ENCODE measurements around the gene GRM3. TPM values are rescaled to one million over a fixed set of nuclear protein-coding genes. Genes with fewer than 3 reads are reported as not detected.

GRM3 gene
- polyA plus RNA-seq, 1 experiment: not detected

DNA sequence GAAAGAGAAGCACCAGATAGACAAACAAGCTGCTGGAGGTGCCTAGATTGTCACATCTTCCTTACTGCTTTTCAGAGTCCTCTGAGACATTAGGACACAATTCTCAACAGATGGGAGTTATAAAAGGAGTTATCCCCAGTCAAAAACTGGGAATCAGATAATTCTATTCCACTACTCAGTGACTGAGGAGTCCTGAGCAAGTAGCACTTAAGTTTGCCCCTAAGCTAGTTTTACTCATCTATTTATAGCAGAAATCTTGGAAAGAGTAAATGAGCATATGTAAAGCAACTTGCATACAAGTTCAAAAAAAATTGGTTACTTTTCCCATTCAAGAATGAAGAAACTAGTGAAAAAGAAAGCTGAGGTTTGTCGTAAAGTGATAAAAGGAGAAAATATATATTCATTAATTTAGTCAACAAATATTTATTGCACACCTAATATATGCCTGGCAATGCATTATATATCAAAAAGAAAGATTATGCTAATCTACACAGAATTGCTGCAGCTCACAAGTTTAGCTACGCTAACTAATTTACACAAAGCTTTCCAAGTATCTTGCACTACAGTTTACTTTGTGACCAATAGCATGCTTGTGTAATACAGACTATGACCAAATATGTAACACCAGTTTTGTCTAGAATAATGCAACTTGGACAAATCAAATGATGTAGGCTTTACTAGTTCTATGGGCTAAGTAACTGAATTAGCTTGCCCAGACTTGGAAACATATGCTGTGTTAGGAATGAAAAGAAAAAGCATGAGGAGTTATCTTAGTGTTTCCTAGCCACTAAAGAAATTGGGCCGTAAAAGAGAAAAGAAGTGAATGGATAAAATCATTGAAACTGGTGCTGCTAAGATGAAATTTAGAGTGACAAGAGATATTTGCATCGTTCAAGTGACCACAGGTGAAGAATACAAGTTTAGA is 106.3 kb downstream of the GRM3 start:
- no peak overlapping the region for H3K4me3 ChIP-seq (ENCODE audit: low read depth, low read length)
- ChIA-PET CTCF (interaction anchor here (1.0 kb wide), 1 partner anchor 12 kb away, joined by 3 read pairs; no protein-coding TSS in a partner anchor), POLR2A (no interaction called here)
- TF ChIP-seq, protein P1, sequence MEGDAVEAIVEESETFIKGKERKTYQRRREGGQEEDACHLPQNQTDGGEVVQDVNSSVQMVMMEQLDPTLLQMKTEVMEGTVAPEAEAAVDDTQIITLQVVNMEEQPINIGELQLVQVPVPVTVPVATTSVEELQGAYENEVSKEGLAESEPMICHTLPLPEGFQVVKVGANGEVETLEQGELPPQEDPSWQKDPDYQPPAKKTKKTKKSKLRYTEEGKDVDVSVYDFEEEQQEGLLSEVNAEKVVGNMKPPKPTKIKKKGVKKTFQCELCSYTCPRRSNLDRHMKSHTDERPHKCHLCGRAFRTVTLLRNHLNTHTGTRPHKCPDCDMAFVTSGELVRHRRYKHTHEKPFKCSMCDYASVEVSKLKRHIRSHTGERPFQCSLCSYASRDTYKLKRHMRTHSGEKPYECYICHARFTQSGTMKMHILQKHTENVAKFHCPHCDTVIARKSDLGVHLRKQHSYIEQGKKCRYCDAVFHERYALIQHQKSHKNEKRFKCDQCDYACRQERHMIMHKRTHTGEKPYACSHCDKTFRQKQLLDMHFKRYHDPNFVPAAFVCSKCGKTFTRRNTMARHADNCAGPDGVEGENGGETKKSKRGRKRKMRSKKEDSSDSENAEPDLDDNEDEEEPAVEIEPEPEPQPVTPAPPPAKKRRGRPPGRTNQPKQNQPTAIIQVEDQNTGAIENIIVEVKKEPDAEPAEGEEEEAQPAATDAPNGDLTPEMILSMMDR (IDR thresholded peaks at IDR 0.05; ENCODE audit: insufficient read depth, low read depth, low read length): no peak
- no peak for DNase-seq (ENCODE audit: low read depth)
- no peaks in the 10 kb centered on the region for H3K27me3 ChIP-seq (ENCODE audit: control insufficient read depth, insufficient read depth, low read length)
- H3K36me3 ChIP-seq (ENCODE audit: control insufficient read depth, insufficient read depth, low read length): no peaks in the 10 kb centered on the region

DNA sequence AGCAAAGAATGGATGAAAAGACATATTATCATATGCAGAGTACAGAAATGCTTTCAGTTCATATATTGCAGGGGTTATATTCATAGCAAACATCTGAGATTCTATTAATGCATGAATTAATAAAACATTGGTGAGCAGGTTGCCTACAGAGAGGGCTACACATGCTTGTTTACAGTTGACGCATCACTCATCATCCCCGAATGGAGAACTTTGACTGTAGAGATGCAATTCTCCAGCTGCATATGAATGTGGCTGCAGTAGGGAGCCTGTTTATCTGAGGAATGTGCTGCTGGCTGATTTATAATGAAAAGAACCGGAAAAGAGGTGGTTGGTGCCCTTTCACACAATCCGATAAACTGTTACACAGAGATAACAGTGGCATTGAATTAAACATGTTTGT is 116.5 kb downstream of the GRM3 start:
- TF ChIP-seq, protein P1 (IDR thresholded peaks at IDR 0.05; ENCODE audit: insufficient read depth, low read depth, low read length): no peak
- H3K4me3 ChIP-seq (ENCODE audit: low read depth, low read length): no peak overlapping the region
- no peak for DNase-seq (ENCODE audit: low read depth)
- H3K27me3 ChIP-seq (ENCODE audit: control insufficient read depth, insufficient read depth, low read length): no peaks in the 10 kb centered on the region
- no peaks in the 10 kb centered on the region for H3K36me3 ChIP-seq (ENCODE audit: control insufficient read depth, insufficient read depth, low read length)
- CTCF ChIA-PET: no interaction called here
- POLR2A ChIA-PET: no interaction called here

DNA sequence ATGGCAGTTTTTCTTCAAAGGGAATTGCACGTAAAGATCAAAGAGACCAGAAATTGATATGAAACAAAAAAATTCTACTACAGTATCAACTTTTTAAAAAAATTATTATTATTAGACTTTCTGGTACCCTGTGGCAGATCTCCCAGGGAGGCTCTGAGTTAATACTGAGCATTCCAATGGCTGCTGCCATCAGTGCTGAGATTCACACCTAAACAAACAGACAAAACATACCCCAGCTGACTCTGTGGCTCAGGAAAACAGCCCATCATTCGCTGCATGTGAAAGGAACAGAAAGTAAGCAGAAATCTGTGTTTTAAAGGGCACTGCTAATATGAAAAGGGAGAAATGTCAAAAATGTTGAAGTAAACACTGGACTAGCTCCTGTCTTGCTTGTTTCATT is 118.4 kb downstream of the GRM3 start:
- no peak for DNase-seq (ENCODE audit: low read depth)
- CTCF ChIA-PET: no interaction called here
- no peaks in the 10 kb centered on the region for H3K36me3 ChIP-seq (ENCODE audit: control insufficient read depth, insufficient read depth, low read length)
- H3K4me3 ChIP-seq (ENCODE audit: low read depth, low read length): no peak overlapping the region
- no peaks in the 10 kb centered on the region for H3K27me3 ChIP-seq (ENCODE audit: control insufficient read depth, insufficient read depth, low read length)
- TF ChIP-seq, protein P1 (IDR thresholded peaks at IDR 0.05; ENCODE audit: insufficient read depth, low read depth, low read length): no peak
- POLR2A ChIA-PET: no interaction called here

DNA sequence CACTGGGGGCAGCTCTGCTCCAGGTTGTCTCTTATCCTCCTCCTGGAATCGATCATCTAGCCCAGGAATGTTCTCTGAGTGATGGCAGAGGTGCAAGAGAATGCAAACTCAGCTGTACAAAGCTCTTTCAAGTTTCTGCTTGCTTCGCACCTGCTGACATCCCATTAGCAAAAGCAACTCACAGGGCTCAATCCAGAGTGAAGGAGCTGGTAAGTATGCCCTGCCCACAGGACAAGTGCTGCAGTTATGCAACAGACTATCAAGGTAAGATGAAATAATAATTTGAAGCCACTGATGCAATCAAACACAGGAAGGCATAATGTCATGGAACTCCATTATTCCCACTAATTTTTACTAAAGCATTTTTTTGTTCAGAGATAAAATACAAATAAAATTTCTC is 122.2 kb downstream of the GRM3 start:
- no peaks in the 10 kb centered on the region for H3K36me3 ChIP-seq (ENCODE audit: control insufficient read depth, insufficient read depth, low read length)
- H3K4me3 ChIP-seq (ENCODE audit: low read depth, low read length): no peak overlapping the region
- ChIA-PET POLR2A (no interaction called here), CTCF (no interaction called here)
- TF ChIP-seq, protein P1 (IDR thresholded peaks at IDR 0.05; ENCODE audit: insufficient read depth, low read depth, low read length): no peak
- no peaks in the 10 kb centered on the region for H3K27me3 ChIP-seq (ENCODE audit: control insufficient read depth, insufficient read depth, low read length)
- no peak for DNase-seq (ENCODE audit: low read depth)

DNA sequence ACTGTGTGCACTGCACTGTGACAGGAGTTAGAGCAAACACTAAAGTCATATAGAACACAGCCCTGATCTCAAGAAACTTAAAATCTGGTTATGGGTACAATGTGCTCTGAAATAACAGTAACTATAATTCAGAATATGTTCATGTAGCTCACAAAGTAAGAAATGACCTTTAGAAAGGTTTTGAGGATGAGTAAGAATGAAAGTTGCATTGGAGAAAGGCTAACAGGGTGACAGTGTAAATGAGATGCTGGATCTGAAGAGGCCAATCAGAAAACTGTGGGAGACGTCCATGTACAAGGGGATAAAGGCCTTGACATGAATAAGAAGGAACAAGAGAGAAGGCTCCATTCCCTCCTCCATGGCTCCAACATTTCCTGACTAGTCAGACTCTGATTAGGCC is 124.7 kb downstream of the GRM3 start:
- TF ChIP-seq, protein P1 (IDR thresholded peaks at IDR 0.05; ENCODE audit: insufficient read depth, low read depth, low read length): no peak
- H3K27me3 ChIP-seq (ENCODE audit: control insufficient read depth, insufficient read depth, low read length): no peaks in the 10 kb centered on the region
- ChIA-PET CTCF (no interaction called here), POLR2A (no interaction called here)
- H3K4me3 ChIP-seq (ENCODE audit: low read depth, low read length): no peak overlapping the region
- no peak for DNase-seq (ENCODE audit: low read depth)
- no peaks in the 10 kb centered on the region for H3K36me3 ChIP-seq (ENCODE audit: control insufficient read depth, insufficient read depth, low read length)
